Measurements from ENCODE around the gene ZPBP. TPM values are rescaled to one million over a fixed set of nuclear protein-coding genes. Genes with fewer than 3 reads are reported as not detected.

ZPBP gene
- total and polyA plus RNA-seq, 12 donors, result not detected

DNA sequence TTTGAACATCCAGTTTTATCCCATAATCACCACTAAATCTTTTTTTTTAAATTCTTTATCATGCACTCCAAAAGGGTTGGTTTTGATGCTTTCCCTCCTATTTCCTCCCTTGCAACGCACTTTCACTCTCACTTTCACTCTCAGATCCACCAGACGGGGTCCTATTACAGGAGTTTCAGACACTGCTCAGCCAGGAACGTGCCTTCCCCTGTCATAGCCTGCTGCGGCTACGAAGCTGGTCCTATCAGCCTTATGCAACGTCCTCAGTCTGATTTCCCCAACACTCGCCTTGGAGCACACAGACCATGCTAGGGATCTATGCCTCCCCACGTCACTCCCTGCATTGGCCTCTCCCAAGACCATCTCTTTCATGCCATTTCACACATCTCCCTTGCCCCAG lies 23.4 kb downstream of the ZPBP start:
- Histone ChIP-seq H3K27me3 (no peaks in the 10 kb centered on the region), H3K9me3 (peaks cover 0 to 39% (median 18%) of the 10 kb centered on the region in 11 donors), H3K4me1 (peaks cover 0 to 19% (median 12%) of the 10 kb centered on the region in 9 donors), H3K27ac (peak overlapping the region in 6 of 10 donors; percentile 41 to 86 (median 58)), H3K4me3 (peak overlapping the region in 9 of 10 donors; percentile 30 to 70 (median 62)), H3K36me3 (no peaks in the 10 kb centered on the region)
- WGBS, 2 donors, result 17 to 43% methylated on average over 8 of the region's 8 CpGs
- DNase-seq, result peak in 1 of 2 donors; percentile 23
- intact Hi-C loops (cut with DNase I), result no loop called here
- TF ChIP-seq, protein P1, sequence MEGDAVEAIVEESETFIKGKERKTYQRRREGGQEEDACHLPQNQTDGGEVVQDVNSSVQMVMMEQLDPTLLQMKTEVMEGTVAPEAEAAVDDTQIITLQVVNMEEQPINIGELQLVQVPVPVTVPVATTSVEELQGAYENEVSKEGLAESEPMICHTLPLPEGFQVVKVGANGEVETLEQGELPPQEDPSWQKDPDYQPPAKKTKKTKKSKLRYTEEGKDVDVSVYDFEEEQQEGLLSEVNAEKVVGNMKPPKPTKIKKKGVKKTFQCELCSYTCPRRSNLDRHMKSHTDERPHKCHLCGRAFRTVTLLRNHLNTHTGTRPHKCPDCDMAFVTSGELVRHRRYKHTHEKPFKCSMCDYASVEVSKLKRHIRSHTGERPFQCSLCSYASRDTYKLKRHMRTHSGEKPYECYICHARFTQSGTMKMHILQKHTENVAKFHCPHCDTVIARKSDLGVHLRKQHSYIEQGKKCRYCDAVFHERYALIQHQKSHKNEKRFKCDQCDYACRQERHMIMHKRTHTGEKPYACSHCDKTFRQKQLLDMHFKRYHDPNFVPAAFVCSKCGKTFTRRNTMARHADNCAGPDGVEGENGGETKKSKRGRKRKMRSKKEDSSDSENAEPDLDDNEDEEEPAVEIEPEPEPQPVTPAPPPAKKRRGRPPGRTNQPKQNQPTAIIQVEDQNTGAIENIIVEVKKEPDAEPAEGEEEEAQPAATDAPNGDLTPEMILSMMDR (IDR thresholded peaks at IDR 0.05), result no peak
- ATAC-seq, result peak; percentile 69 to 86 (median 82)

DNA sequence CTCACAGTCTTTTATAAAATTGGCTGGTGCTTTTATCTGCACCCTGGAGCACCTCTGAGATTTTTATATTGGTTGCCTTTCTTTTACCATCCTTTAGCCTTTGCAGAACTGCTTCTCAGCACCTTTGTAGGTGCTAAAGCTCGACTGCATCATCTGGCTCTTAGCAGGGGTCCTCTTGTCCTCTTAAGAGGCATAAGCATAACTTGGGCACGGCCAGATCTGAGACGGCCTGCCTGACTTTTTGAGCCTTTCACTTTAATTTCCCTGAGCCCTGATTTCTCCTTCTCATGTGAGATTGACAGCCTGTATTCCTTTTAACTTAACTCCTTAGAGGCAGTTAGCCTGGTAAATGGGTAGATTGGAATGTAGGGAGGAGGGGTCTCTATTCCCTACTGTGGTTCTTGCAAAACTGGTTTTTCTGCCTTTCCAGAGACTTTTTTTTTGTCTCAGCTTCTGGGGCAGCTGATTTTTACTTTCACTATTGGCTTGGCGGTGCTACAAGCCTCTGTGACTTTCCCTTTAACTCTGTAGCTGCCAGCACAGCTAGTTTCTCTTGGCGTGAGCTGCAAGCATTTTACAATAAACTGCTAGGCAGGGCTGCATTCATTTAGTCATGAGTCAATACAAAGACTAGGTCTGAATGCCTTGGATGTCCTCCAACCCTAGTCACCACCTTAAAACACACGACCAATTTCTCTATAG lies 24.0 kb downstream of the ZPBP start:
- Histone ChIP-seq H3K36me3 (no peaks in the 10 kb centered on the region), H3K4me3 (peak overlapping the region; percentile 30 to 70 (median 62)), H3K27ac (peak overlapping the region in 8 of 10 donors; percentile 14 to 86 (median 44)), H3K4me1 (peaks cover 0 to 19% (median 12%) of the 10 kb centered on the region in 9 donors), H3K27me3 (no peaks in the 10 kb centered on the region), H3K9me3 (peaks cover 0 to 37% (median 13%) of the 10 kb centered on the region in 11 donors)
- 3 to 4% methylated on average over 6 of the region's 6 CpGs for WGBS, 2 donors
- peak in 1 of 2 donors; percentile 15 for DNase-seq
- intact Hi-C loops (cut with DNase I), result no loop called here
- ATAC-seq, result peak; percentile 60 to 86 (median 76)
- TF ChIP-seq, protein P1 (IDR thresholded peaks at IDR 0.05), result no peak

DNA sequence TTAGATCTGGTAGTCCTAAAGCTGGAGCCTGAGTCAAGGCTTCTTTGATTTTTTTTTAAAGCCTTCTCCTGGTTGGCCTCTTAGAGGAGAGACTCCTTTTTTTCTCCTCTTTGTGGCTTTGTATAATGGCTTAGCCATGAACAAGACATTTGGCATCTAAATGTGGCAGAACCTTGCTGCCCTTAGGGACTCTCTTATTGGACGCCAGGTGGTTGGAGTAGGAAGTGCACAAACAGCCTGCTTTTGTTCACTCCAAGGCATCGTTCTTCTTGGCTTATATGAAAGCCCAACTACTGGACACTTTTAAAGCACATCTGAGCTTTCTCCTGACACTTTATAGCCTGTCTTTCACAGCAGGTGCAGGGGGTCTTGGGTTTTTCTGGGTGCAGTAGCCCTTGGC lies 25.0 kb downstream of the ZPBP start:
- Histone ChIP-seq H3K36me3 (no peaks in the 10 kb centered on the region), H3K27me3 (no peaks in the 10 kb centered on the region), H3K27ac (peak overlapping the region in 1 of 10 donors; percentile 71), H3K9me3 (peaks cover 0 to 29% (median 4%) of the 10 kb centered on the region in 11 donors), H3K4me3 (peak overlapping the region in 4 of 10 donors; percentile 61 to 70 (median 64)), H3K4me1 (peaks cover 0 to 19% (median 12%) of the 10 kb centered on the region in 9 donors)
- TF ChIP-seq, protein P1 (IDR thresholded peaks at IDR 0.05), result peak in 6 of 9 donors; percentile 5 to 43 (median 24)
- ATAC-seq (peak in 2 of 8 donors; percentile 48 to 56), DNase-seq (no peak)
- WGBS, 2 donors, result 23 to 35% methylated on average over 2 of the region's 2 CpGs
- intact Hi-C loops (cut with DNase I), result no loop called here

DNA sequence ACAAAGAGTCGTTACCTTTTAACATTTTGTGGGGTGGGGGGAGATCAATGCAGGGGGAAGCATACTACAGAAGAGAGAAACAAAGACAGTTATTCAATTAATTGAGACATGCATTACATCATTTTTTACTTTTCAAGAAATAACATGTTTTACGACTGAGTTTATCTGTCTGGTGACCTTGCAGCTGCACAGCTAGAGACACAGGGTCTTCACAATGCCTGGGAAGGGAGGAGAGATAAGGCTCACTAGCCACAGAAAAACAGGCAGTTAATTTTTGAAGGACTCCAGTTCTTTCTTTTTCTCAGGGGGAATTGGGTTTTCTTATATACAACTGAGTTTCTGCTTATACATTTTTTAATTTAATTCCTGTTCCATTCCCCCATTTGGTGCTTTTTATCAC lies 30.1 kb downstream of the ZPBP start:
- no peak for ATAC-seq
- Histone ChIP-seq H3K4me3 (no peak overlapping the region), H3K27ac (no peak overlapping the region), H3K9me3 (peaks cover 0 to 6% (median 0%) of the 10 kb centered on the region in 11 donors), H3K36me3 (no peaks in the 10 kb centered on the region), H3K4me1 (peaks cover 0 to 6% (median 1%) of the 10 kb centered on the region in 9 donors), H3K27me3 (peaks cover 0 to 8% (median 0%) of the 10 kb centered on the region in 7 donors)
- TF ChIP-seq, protein P1 (IDR thresholded peaks at IDR 0.05), result no peak
- 45 to 47% methylated on average over 2 of the region's 2 CpGs for WGBS, 2 donors
- intact Hi-C loops (cut with DNase I), result no loop called here
- no peak for DNase-seq

All from heart right ventricle (tissue), 16 donors.